ENCODE measurements around the gene CALD1.

The CALD1 gene

GRCh38 chr7:134865001-134865845, 85.8 kb downstream of the CALD1 start:
- DNase-seq (ENCODE audit: low spot score): no peak

- DNase-seq (ENCODE audit: low spot score): no peak
These were observed 87.2 kb downstream of the CALD1 start for GRCh38 chr7:134866617-134867016.

DNA sequence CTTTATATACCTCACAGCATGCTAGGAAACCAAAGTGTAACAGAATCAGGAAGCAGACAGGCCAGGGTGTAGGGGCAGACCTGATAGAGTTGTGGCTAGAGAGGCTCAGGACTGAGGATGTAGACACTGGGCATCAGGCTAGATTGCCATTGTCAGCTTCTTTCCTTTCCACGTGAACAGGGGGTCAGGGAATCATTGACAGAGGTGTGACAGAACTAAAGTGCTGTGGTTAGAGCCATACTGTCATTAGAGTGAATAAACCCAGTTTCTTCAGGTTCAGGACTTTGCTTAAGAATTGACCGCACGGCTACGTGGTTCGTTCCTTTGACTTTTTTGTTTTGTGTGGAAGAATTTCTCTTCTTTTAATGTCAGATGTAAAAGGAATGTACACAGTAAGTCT, 90.7 kb downstream of the CALD1 start:
- no peak for DNase-seq (ENCODE audit: low spot score)

- DNase-seq (ENCODE audit: low spot score): no peak
These were observed 91.3 kb downstream of the CALD1 start for GRCh38 chr7:134870781-134871180.

- DNase-seq (ENCODE audit: low spot score): no peak
These were observed 93.8 kb downstream of the CALD1 start for GRCh38 chr7:134873253-134873652.

DNA sequence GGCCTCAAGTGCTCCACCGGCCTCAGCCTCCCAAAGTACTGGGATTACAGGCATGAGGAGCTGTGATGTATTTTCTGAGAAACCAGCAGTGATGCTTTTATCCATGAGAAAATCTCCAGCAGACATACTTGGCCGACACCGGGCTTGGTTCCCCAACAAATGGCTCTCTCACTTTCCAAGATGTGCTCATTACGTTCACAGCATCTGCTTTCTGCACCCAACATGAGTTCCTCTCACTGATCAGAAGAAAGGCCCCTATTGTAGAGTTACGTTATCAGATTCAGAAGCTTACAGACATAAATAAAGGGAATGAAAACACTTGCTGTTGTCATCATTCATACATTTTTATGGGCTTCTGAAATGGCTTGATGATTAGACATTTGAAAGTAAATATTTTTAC, 95.0 kb downstream of the CALD1 start:
- DNase-seq (ENCODE audit: low spot score): no peak

DNA sequence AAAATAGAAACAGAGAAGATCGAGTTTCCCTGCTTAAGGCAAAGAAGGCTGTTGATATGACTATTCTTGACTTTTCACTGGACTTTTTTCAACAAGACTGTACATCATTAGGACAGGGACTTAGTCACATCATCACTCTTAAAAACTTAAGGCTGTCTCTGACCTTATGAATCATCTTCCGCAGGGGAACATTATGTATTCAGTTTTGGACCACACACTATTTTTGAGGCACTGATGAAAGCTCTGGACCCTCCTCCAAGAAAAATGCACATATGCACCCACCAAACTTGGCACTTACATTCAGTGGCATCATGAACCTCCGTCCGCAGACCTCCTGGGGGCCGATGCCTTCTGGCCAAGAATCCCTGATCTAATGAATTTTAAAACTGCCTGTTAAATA, 96.4 kb downstream of the CALD1 start:
- no peak for DNase-seq (ENCODE audit: low spot score)

DNA sequence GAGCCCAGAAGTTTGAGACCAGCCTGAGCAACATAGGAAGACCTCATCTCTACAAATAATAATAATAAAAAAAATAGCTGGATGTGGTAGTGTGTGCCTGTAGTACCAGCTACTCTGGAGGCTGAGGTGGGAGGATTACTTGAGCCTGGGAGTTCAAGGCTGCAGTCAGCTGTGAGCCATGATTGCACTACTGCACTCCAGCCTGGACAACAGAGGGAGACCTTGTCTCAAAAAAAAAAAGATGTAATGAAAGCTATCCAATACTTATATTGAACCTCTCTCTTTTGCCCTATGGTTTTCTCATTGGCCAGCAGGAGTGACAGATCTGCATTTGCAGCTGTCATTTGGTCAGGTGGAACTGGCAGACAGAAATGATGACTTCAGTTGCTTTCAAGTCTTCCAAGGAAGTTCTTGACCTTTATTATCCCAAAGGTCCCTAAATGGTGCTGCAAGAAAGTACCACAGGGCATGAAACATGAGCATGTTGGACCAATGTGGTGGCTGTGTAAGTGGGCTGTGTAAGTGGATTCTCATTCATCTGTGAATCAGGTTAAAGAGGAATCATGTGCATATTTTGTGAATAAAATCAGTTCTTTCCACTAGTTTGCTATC, 99.4 kb downstream of the CALD1 start:
- no peak for DNase-seq (ENCODE audit: low spot score)

GRCh38 chr7:134879815-134880475, 100.5 kb downstream of the CALD1 start:
- no peak for DNase-seq (ENCODE audit: low spot score)

DNA sequence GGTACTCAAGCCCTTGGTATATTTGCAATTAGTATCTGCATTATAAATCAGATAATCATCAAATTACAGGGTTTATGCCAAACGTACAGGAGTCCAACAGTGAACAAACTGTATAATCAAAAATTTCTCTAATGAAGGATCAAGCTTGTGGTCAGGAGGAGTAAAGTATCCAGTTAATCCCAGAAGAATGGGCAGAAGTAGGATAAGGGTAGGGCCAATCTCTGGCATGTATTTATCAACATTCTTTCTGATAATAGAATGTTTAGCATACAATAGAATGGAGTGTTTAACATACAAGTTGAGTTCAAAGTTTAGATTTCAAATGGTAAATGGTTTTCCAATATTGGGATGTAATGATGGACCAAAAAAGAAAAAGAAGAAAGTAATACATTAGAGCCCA, 103.0 kb downstream of the CALD1 start:
- DNase-seq (ENCODE audit: low spot score): no peak

DNA sequence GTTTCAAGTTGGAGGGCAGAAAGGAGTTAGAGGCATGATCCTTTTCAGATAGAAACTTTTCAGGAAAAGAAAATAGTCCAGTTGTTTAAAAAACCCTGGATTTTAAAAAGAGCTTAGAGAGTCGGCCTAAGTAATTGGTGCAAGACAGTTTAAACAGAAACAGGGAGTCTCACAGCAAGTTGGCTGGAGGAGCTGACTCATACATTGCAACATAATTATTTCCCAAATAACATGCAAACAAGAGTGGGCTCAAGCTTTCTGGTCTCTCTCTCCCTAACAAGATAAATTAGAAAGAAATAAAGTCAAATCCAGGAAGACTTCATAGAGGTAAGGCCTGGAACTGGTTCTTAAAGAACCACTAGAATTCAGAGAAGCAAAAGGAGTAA, 106.5 kb downstream of the CALD1 start:
- no peak for DNase-seq (ENCODE audit: low spot score)

DNA sequence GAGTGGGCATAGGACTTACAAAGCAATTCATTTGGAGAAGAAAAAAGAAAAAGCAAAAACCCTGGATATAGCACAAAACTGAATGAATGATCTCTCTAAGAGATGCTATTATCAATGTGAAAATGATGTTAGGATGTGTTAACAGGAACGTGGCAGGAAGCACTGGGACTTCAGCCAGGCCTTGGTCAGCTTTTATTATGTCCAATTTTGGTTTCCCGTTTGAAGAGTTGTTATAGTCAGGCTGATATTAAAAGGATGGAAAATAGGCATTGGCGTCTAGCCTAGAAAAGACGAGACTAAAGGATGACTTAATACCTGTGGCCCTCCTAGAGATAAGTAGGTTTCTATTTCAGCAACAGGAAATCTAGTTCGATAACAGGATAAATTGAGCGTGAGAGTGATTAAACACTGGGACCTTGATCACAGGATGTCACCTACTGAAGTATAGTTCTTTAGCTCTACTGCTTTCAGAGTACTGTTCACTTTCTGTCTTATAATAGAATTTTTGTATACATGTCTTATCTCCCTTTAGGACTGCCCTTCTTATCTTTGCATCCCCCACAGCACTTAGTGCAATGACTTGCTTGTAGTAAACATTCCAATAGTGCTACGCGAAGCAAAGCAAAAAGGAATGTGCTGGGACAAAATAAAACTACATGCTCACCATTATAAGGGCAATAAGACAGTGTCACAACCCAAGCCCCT, 107.1 kb downstream of the CALD1 start:
- DNase-seq (ENCODE audit: low spot score): no peak

- no peak for DNase-seq (ENCODE audit: low spot score)
These were observed 108.1 kb downstream of the CALD1 start for GRCh38 chr7:134887523-134887922.

DNA sequence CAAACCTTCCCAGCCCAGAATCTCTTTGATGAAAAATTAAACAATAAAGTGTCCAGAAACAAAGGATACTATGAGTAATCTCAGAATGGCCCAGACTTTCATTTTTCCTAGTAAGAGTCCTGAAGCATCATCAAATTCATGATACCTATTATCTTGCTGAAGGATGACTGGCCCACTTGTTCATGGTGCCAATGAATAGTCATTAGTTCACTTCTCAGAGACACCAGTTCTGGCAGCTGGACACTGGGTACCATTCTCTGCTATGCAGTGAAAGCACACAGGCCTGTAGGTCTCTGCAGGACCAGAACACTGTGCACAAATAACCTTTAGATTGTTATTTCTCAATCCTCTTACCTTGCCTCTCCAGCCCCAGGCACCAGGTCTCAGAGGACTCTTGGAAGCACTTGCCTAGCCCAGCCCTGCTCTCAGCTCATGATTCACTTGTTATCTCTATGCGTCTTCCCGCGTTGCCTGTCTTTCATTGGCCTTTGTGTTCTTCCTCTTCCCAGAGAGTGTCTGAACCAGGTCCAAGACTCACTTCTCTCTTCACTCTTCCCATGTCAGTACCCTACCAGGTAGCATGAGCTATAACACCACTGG, 108.8 kb downstream of the CALD1 start:
- DNase-seq (ENCODE audit: low spot score): no peak

- DNase-seq (ENCODE audit: low spot score): no peak
These were observed 111.1 kb downstream of the CALD1 start for GRCh38 chr7:134890246-134891240.

- DNase-seq (ENCODE audit: low spot score): no peak
These were observed 111.8 kb downstream of the CALD1 start for GRCh38 chr7:134891262-134891695.

DNA sequence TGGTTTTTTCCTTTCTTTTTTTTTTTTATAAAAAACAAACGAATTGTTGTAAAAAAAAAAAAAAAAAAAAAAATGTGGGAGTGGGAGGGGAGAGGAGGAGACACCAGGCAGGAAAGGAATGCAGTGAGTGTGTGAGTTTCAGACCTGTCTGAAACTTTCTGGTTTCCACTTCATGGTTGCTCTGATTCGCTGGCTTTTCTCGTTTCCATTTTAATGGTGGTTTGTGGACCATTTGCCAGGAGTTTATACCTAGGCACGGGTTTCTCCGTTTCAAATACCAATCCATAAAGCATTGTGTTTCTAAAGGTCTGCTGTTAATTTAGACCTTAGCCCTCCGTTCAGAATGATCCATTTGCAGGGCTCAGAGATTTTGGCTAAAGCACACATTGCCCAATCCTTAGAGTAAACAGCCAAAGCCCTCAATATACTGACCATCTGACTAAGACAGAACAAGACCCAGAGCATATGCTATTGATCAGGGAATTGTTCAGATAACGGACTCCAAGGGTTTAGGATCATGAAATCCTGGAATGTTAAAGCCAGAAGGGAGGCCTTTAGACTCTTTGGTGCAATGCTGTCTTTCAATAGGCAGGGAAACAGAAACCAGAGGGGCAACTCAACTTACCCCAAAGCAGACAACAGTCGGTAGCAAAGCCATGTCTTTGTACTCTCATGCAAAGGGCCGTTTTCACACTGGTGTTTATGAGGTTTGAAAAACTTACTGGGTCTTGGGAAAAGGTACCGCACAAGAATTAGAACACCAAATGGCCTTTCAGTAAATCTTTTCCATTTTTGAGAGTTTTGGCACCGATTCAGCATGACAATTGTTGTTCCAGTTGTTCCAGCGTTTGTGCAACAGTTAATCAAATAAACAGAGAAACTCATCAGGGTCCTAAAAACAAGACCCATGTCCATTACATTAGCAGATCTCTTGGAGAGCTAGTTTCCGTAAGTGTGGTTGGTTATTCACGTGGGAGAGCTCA, 112.6 kb downstream of the CALD1 start:
- no peak for DNase-seq (ENCODE audit: low spot score)

DNA sequence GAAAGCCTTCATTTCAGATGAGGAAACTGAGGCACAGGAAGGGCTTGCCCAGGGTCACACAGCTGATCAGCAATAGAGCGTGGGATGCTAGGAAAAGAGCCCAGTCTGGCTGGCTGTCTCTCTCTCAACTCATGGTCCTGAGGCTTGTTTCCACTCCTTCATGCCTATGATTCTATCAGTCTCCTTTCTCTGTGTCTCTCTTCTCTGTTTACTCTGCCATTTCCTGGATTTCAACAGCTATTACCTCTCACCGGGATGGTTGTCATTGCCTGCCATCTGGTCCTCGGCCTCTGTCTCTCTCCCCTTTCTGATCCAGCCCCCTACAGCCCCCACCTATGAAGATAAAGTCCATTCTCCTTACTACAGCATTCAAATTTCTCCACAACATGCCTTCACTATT, 113.5 kb downstream of the CALD1 start:
- DNase-seq (ENCODE audit: low spot score): no peak

GRCh38 chr7:134893920-134894319, 114.5 kb downstream of the CALD1 start:
- DNase-seq (ENCODE audit: low spot score): no peak

- DNase-seq (ENCODE audit: low spot score): no peak
These were observed 115.5 kb downstream of the CALD1 start for GRCh38 chr7:134894928-134895327.

Measured in NAMALWA (cell line).